ENCODE results near the gene ITGAD. TPM values are rescaled to one million over a fixed set of nuclear protein-coding genes. Genes with fewer than 3 reads are reported as not detected.

Gene ITGAD
- total RNA-seq, 2 experiments from 2014 or later: 0.13 to 0.68 TPM

DNA sequence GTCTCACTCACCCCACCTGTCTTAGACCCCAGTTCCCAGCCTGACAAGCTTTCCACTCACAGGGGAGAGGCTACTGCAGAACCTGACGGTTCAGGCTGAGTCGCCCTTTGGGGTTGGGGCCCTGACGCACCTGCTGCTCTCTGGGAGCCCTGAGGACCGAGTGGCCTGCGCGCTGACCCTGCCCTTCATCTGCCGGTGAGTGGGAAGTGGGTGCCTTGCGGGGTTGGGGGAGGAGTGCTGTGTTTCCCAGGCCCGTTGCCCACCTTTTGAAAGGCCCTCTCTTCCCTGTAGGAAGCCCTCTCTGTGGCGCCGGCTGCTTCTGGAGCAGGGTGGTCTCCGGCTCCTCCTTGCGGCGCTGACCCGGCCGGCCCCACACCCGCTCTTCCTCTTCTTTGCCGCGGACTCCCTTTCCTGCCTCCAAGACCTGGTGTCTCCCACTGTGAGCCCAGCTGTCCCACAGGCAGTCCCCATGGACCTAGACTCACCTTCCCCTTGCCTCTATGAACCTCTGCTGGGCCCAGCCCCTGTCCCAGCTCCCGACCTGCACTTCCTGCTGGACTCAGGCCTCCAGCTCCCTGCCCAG is 72.7 kb downstream of the ITGAD start:
- ATAC-seq: no peak
- no peak overlapping the region for H3K4me3 Mint-ChIP-seq
- POLR2A ChIA-PET: no interaction called here

DNA sequence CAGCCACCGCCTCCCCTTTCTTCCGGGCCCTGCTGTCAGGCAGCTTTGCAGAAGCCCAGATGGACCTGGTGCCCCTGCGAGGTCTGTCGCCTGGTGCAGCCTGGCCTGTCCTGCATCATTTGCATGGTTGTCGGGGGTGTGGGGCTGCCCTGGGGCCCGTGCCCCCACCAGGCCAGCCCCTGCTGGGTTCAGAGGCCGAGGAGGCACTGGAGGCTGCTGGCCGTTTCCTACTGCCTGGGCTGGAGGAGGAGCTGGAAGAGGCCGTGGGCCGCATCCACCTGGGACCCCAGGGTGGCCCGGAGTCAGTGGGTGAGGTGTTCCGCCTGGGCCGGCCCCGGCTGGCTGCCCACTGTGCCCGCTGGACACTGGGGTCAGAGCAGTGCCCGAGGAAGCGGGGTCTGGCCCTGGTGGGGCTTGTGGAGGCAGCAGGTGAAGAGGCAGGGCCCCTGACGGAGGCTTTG is 73.3 kb downstream of the ITGAD start:
- CTCF ChIA-PET: no interaction called here
- H3K27me3 Mint-ChIP-seq (ENCODE audit: low read depth): peaks cover 4% of the 10 kb centered on the region
- POLR2A ChIA-PET: no interaction called here
- no peak for ATAC-seq
- H3K36me3 Mint-ChIP-seq (ENCODE audit: low read depth): peaks cover 38% of the 10 kb centered on the region
- H3K9me3 Mint-ChIP-seq (ENCODE audit: insufficient read depth): no peaks in the 10 kb centered on the region
- H3K27ac Mint-ChIP-seq: peak overlapping the region; percentile 87
- peaks cover 19% of the 10 kb centered on the region for H3K4me1 Mint-ChIP-seq (ENCODE audit: low read depth)
- no peak overlapping the region for H3K4me3 Mint-ChIP-seq
- no peak for DNase-seq

More for the DNA sequence above, 72.7 kb downstream of the ITGAD start:
- Mint-ChIP-seq H3K9me3 (ENCODE audit: insufficient read depth) (no peaks in the 10 kb centered on the region), H3K27me3 (ENCODE audit: low read depth) (no peaks in the 10 kb centered on the region), H3K36me3 (ENCODE audit: low read depth) (peaks cover 37% of the 10 kb centered on the region), H3K27ac (peak overlapping the region; percentile 2), H3K4me1 (ENCODE audit: low read depth) (peaks cover 25% of the 10 kb centered on the region)
- CTCF ChIA-PET: interaction anchor here (1.1 kb wide), 1 partner anchor 404 kb away, joined by 3 read pairs; no protein-coding TSS in a partner anchor
- no peak for DNase-seq

DNA sequence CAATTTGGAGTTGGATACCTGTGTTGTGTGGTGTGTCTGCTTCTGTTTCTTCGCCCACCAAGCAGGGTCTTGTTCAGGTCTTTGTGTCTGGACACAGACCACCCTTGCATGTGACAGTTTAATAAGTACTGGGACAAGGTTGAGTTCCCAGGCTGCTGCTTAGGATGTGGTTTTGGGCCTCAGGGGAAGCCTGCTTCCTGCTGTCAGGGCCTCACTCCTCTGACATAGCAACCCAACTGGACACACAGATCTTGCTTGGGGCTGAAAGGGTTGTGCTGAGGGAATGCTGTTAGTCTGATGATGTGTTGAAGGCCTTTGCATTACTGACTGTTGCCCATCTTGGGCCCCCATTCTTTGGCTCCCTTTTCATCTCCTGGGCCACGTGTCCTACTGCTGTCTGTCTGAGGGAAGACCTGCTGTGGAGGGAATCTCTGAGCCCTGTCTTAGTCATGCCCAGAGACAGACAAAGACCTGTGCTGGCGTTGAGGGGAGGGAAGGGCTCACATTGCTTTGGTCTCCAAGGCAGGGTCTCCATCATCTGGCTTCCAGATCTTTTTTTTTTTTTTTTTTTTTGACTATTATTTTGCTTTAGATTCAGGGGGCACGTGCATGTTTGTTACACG is 74.1 kb downstream of the ITGAD start:
- H3K27me3 Mint-ChIP-seq (ENCODE audit: low read depth): peaks cover 10% of the 10 kb centered on the region
- H3K36me3 Mint-ChIP-seq (ENCODE audit: low read depth): peaks cover 38% of the 10 kb centered on the region
- peak; percentile 45 for ATAC-seq
- H3K4me1 Mint-ChIP-seq (ENCODE audit: low read depth): peaks cover 19% of the 10 kb centered on the region
- peak; percentile 40 for DNase-seq
- ChIA-PET CTCF (no interaction called here), POLR2A (no interaction called here)
- peak overlapping the region; percentile 28 for H3K4me3 Mint-ChIP-seq
- no peaks in the 10 kb centered on the region for H3K9me3 Mint-ChIP-seq (ENCODE audit: insufficient read depth)
- H3K27ac Mint-ChIP-seq: peak overlapping the region; percentile 87

DNA sequence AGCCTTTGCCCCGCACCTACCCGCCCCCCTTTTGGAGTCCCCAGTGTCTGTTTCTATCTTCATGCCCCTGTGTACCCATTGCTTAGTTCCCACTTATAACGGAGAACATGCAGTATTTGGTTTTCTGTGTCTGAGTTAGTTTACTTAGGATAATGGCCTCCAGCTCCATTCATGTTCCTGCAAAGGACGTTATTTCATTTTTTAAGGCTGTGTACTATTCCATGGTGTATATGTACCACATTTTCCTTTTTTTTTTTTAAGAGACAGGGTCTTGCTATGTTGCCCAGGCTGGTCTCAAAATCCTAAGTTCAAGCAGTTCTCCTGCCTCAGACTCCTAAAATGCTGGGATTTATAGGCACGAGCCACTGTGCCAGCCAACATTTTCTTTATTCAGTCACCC is 74.7 kb downstream of the ITGAD start:
- Mint-ChIP-seq H3K27me3 (ENCODE audit: low read depth) (peaks cover 16% of the 10 kb centered on the region), H3K4me1 (ENCODE audit: low read depth) (peaks cover 24% of the 10 kb centered on the region), H3K27ac (peak overlapping the region; percentile 87), H3K36me3 (ENCODE audit: low read depth) (peaks cover 35% of the 10 kb centered on the region), H3K9me3 (ENCODE audit: insufficient read depth) (no peaks in the 10 kb centered on the region), H3K4me3 (no peak overlapping the region)
- ChIA-PET CTCF (no interaction called here), POLR2A (interaction anchor here (0.6 to 1.3 kb wide), 2 partner anchors 8 to 248 kb away, joined by 3 to 4 read pairs; no protein-coding TSS in a partner anchor)
- ATAC-seq (no peak), DNase-seq (no peak)

DNA sequence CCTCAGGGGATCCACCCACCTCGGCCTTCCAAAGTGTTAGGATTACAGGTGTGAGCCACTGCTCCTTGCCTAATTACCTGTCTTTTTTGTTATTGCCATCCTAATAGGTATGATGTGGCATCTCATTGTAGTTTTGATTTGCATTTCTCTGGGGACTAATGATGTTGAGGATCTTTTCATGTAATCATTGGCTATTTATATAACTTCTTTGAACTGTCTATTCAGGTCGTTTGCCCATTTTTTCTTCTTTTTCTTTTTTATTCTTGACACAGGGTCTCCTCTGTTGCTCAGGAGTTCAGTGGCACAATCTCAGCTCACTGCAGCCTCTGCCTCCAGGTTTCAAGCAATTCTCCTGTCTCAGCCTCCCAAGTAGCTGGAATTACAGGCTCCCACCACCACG is 77.5 kb downstream of the ITGAD start:
- Mint-ChIP-seq H3K4me1 (ENCODE audit: low read depth) (peaks cover 26% of the 10 kb centered on the region), H3K4me3 (no peak overlapping the region), H3K27me3 (ENCODE audit: low read depth) (peaks cover 29% of the 10 kb centered on the region), H3K9me3 (ENCODE audit: insufficient read depth) (no peaks in the 10 kb centered on the region), H3K36me3 (ENCODE audit: low read depth) (peaks cover 16% of the 10 kb centered on the region), H3K27ac (no peak overlapping the region)
- DNase-seq (no peak), ATAC-seq (no peak)
- POLR2A ChIA-PET: interaction anchor here (1.2 kb wide), 1 partner anchor 10 kb away, joined by 3 read pairs; no protein-coding TSS in a partner anchor
- CTCF ChIA-PET: interaction anchor here (1.4 kb wide), 1 partner anchor 10 kb away, joined by 4 read pairs; no protein-coding TSS in a partner anchor

DNA sequence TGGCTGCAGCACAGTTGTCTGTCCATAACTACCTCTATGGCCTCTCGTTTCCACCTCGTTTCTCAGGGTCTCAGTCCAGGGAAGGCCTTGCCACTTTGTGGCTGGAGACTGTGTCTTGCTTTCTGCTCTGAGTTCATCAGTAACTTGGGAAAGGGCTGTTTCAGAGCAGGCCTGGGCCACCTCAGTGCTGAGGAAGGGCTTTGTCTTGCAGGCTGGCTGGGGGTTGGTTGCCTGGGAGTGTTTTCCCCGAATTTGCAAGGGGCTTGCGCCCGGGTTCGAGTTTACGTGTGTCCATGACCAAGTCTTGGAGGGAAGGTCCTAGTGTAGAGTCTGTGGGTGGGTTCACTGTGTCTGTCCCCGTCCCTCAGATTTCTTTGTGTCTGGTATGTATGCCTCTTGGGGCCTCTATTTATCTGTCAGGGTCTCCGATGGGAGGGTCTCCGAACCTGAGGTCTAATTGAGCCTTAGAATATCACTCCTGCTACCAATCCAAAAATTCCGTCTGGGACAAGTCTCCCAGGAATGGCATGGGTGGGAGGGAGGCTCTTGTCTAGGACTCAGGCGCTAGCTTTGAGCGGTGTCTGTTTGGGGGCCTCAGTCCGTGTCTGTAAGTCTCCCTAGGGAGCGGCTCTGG is 78.2 kb downstream of the ITGAD start:
- no peak for ATAC-seq
- Mint-ChIP-seq H3K27ac (no peak overlapping the region), H3K9me3 (ENCODE audit: insufficient read depth) (no peaks in the 10 kb centered on the region), H3K4me3 (no peak overlapping the region), H3K27me3 (ENCODE audit: low read depth) (peaks cover 31% of the 10 kb centered on the region), H3K4me1 (ENCODE audit: low read depth) (peaks cover 30% of the 10 kb centered on the region), H3K36me3 (ENCODE audit: low read depth) (peaks cover 11% of the 10 kb centered on the region)
- CTCF ChIA-PET: interaction anchor here (1.2 kb wide), 1 partner anchor 11 kb away, joined by 9 read pairs; no protein-coding TSS in a partner anchor
- POLR2A ChIA-PET: interaction anchor here (1.0 to 1.2 kb wide), 2 partner anchors 11 to 291 kb away, joined by 3 read pairs; partner anchors contain the start of gene FUS
- DNase-seq: no peak

DNA sequence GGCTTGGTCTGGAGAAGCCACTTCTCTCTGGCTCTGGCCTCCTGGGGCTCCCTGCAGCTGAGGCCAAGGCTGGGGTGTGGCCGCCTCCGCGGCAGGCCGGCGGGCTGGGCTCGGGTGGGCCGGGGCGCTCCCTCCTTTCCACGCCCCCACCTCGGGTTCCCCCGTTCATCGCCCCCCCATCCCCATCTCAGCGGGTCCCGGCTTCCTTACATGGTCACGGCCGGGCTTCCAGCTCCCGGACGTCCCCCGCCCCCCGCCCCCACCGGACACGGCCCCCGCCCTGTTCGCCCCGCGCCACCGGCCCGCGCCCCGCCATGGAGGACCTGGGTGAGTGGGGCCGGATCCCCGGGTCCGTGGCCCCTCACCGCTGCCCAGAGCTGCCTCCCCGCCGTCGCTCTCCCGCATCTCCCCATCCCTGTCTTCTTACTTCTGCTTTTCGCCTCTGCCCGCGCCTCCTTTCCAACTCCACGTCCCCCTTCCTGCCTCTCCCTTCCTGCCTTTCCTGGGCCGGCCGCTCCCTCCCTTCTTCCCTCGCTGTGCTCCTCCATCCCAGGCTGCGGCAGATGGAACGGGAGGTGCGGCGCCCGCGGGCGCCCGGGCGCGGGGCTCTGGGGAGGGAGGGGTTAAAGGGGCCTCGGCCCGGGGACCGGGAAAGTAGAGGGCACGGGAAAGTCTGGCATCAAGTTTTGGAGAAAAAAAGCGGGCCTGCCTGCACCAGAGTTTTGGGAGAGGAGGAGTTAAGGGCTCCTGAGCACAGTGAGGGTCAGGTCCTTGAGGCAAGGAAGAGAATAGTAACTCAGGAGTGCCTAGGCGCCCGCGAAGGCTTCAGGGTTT is 79.0 kb downstream of the ITGAD start, which contains the start of gene TGFB1I1:
TSS of gene TGFB1I1 (plus strand) at position 278 of the 834 bp plus-strand sequence. CDS start at position 315, 37 bp downstream.
- Mint-ChIP-seq H3K27me3 (ENCODE audit: low read depth) (peaks cover 35% of the 10 kb centered on the region), H3K27ac (no peak within 1 kb of the TSS), H3K4me1 (ENCODE audit: low read depth) (peaks cover 30% of the 10 kb centered on the region), H3K4me3 (peak within 1 kb of the TSS; percentile 58), H3K9me3 (ENCODE audit: insufficient read depth) (no peaks in the 10 kb centered on the region), H3K36me3 (ENCODE audit: low read depth) (peaks cover 7% of the 10 kb centered on the region)
- DNase-seq (no peak), ATAC-seq (no peak)
- ChIA-PET POLR2A (interaction anchor here (1.0 kb wide), 1 partner anchor 292 kb away, joined by 3 read pairs; the partner anchor contains the start of gene FUS), CTCF (interaction anchor here (1.2 kb wide), 1 partner anchor 11 kb away, joined by 9 read pairs; no protein-coding TSS in a partner anchor)

DNA sequence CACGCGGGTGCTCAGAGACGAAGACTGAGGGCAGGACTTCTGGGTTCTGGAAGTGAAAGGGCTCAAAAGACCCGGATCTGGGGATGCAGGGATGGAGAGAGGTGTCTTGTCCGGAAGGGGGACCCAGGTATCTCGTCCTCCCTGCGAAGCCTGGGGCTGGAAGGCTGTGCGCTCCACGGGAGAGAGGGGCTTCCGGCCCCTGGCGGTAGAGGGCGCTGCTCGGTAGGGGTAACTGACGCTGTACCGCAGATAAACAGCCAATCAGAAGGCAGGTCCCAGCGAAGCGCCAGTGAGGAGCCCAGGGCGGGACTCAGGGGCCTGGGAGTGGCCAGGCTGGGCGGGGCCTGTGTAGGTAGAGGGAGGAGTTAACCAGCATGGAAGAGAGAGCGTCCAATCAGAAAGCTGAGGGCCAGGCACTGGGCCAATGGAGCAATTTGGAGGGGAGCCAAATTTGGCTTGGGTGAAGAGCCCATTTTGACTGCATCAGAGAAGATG is 79.6 kb downstream of the ITGAD start:
- H3K9me3 Mint-ChIP-seq (ENCODE audit: insufficient read depth): no peaks in the 10 kb centered on the region
- H3K4me3 Mint-ChIP-seq: peak overlapping the region; percentile 58
- DNase-seq (peak; percentile 46), ATAC-seq (peak; percentile 19)
- ChIA-PET CTCF (no interaction called here), POLR2A (no interaction called here)
- peaks cover 35% of the 10 kb centered on the region for H3K27me3 Mint-ChIP-seq (ENCODE audit: low read depth)
- H3K4me1 Mint-ChIP-seq (ENCODE audit: low read depth): peaks cover 30% of the 10 kb centered on the region
- no peak overlapping the region for H3K27ac Mint-ChIP-seq
- H3K36me3 Mint-ChIP-seq (ENCODE audit: low read depth): peaks cover 3% of the 10 kb centered on the region

DNA sequence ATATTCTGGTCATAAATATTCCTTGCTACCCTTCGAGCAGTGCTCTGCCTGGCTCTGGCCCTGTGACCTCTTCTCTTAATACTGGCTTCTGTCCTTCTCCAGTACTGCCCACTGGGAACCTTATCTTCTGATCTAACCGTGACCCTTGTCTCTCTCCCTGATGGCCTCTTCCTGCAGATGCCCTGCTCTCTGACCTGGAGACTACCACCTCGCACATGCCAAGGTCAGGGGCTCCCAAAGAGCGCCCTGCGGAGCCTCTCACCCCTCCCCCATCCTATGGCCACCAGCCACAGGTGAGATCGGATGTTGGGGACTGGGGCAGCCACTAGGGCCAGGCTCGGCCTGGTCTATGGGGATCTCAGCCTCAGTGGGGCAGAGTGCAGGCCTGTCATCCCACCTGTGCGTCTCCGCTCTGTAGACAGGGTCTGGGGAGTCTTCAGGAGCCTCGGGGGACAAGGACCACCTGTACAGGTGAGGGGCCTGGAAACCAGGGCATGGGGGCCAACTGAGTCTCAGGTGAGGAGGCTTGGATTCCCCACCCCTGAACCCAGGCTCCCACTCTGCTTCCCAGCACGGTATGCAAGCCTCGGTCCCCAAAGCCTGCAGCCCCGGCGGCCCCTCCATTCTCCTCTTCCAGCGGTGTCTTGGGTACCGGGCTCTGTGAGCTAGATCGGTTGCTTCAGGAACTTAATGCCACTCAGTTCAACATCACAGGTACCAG is 80.3 kb downstream of the ITGAD start:
- ChIA-PET CTCF (interaction anchor here (1.4 to 2.5 kb wide), 2 partner anchors 13 to 31 kb away, joined by 3 to 17 read pairs; partner anchors contain the start of gene ZNF843), POLR2A (no interaction called here)
- Mint-ChIP-seq H3K4me3 (no peak overlapping the region), H3K27me3 (ENCODE audit: low read depth) (peaks cover 35% of the 10 kb centered on the region), H3K4me1 (ENCODE audit: low read depth) (peaks cover 28% of the 10 kb centered on the region), H3K36me3 (ENCODE audit: low read depth) (peaks cover 3% of the 10 kb centered on the region), H3K27ac (no peak overlapping the region), H3K9me3 (ENCODE audit: insufficient read depth) (no peaks in the 10 kb centered on the region)
- DNase-seq (no peak), ATAC-seq (no peak)

DNA sequence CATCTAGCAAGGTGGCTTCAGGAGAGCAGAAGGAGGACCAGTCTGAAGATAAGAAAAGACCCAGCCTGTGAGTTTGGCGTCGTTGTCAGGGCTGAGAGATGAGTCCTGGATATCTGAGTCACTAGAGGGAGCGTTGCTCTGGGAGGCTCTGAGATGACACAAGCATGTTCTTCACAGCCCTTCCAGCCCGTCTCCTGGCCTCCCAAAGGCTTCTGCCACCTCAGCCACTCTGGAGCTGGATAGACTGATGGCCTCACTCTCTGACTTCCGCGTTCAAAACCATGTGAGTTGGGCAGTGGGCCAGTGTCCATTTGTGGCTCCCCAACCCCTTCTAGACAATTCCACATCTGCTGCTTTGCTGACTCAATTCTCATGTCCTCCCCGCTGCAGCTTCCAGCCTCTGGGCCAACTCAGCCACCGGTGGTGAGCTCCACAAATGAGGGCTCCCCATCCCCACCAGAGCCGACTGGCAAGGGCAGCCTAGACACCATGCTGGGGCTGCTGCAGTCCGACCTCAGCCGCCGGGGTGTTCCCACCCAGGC is 81.1 kb downstream of the ITGAD start:
- no peak for ATAC-seq
- H3K27ac Mint-ChIP-seq: no peak overlapping the region
- peaks cover 27% of the 10 kb centered on the region for H3K4me1 Mint-ChIP-seq (ENCODE audit: low read depth)
- CTCF ChIA-PET: interaction anchor here (1.4 to 2.5 kb wide), 3 partner anchors 14 to 394 kb away, joined by 3 to 17 read pairs (median 5); partner anchors contain the start of gene ZNF843
- peaks cover 39% of the 10 kb centered on the region for H3K27me3 Mint-ChIP-seq (ENCODE audit: low read depth)
- no peaks in the 10 kb centered on the region for H3K9me3 Mint-ChIP-seq (ENCODE audit: insufficient read depth)
- H3K36me3 Mint-ChIP-seq (ENCODE audit: low read depth): peaks cover 3% of the 10 kb centered on the region
- no peak for DNase-seq
- no peak overlapping the region for H3K4me3 Mint-ChIP-seq
- POLR2A ChIA-PET: interaction anchor here (1.2 kb wide), 2 partner anchors 14 to 17 kb away, joined by 3 read pairs; no protein-coding TSS in a partner anchor

All from activated CD8-positive, alpha-beta T cell treated with anti-CD3 and anti-CD28 coated beads, Interleukin-2, amount 10 ng/mL, durations not matched to agents 7 days and 5 days (primary cell).